NCI-H1930 (cell line): ENCODE data around the gene C15orf40.

Experiments used
- DNase-seq, 2 experiments: peaks; one replicate each; lab custom pipeline; 2025; lab: John Stamatoyannopoulos, UW

C15orf40 gene

DNA sequence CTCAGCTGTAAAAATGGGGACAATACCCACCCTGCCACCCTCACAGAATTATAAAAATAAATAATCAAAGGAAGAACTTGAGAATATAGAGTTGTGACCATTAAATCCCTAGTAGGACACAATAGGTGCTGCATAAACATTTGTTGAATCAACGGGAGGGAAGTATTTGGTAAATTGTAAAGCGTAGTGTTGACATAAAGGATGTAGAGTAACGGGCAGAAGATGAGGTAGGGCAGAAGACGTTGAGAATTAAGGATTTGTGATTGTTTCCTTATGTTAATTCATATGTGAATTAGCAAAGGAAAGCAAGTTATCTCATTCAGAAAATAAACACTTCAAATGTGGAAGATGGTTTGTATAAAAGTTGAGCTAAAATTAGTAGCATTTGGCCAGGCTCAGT, 18.3 kb downstream of the C15orf40 start:
- DNase-seq: no peak

DNA sequence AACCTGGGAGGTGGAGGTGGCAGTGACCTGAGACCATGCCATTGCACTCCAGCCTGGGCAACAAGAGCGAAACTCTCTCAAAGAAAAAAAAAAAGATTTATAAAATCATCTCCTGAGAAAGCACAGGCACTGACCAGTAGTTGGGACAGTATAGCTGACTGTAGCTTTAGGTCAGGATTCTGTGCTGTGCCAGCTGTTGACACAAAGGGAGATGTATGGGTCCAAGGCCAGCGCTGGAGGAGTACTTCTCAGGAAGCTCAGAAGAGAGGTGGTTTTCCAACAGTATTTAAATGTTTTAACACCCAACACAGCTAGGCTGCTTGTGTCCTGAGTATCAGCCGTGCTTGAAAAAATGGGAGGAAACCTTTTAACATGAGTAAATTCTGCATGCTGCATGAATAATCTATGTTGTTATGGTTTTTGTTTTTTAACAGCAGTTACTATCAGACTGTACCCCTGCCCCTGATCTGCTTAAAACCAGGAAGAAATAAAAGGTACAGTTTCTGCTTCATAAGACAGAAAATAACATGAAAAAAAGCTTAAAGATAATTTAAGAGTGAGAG, 18.9 kb downstream of the C15orf40 start:
- DNase-seq: no peak

DNA sequence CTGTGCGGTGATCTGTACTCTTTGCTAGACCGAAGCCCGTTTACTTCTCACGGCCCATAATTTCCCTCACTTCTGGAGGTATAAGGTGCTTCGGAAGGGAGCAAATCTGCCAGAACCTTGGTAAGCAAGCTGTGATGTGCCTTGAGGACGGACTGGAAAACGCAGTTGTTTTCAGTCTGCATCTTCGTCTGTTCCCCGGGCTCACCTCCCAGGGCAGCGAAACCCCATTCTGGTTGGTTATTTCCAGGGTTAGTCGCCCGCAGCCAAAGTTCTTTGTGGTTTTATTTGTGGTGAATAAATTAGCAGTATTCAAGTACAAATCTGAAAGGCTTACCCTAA, 25.0 kb downstream of the C15orf40 start:
- no peak for DNase-seq

DNA sequence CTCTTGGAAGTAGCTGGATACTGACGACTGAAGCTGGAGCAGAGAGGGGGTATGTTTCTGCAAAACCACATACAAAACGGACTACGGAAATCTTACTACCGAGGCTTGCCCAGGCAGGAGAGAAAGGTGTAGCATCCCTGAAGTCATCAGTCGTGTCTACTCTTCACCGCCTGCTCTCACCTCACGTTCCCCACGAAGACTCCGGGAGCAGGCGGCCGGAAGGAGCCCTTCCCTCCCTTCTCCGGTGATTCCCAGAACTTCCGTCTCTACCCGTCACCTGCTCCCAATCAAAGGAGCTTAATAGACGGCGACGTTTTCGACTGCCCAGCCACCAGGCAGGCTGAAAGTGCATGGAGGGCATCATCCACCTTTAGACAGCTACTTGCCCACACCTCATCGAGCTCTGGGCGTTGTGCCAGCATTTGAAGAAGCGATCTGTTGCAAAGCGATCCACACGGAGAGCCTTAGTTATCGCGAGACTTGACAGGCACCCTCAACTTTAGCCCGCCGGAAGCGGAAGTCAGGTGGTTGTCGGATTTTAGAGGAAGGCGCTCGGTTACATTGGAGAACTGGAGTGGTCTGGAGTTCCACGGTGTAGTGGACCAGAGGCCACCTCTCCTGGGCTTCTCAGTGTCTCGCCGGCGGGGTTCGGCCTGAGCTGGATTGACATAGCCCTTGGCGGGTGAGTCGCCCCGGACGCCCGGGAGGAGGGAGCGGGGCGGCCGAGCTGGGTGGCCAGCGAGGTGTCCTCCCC, 25.6 kb downstream of the C15orf40 start, which contains the start of gene RAMAC:
TSS of gene RAMAC (plus strand) at position 523 of the 754 bp plus-strand sequence. CDS start 2,809 bp downstream, outside the sequence.
- peak; percentile 77 to 82 for DNase-seq

DNA sequence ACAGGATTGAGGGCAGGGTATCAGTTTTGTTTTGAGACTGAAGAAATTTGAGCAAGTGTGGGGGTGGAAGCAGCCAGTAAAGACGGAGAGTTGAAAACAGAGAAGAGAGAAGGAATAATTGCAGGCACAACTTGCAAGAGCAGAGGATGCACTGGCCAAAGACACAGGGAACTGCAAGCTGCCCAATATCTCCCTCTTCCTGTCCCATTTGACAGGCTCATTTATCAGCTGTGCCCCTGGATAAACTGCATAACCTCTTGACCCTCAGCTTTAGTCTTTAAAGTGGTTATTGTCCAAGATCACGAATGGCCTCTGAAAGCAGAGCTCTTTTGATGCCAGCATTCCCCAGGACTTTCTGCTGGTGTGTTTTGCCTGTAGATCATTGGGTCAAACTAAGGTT, 30.5 kb downstream of the C15orf40 start:
- no peak for DNase-seq

DNA sequence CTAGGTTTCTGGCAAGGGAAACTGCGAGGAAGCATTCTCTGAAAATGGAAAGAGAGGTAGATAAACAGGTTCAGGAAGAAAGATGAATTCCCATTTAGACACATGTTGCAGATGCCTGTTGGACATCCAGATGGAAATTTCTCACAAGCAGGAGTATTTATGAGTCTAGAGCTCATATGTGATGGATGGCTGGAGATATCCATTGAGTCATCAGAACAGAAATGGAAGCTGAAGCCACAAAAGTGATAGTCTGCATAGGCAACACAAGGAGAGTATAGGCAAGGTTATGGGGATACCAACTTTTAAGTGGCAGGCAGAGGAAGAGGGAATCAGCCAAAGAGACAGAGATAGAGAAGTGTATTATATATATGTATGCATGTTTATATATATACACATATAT, 31.7 kb downstream of the C15orf40 start:
- no peak for DNase-seq

DNA sequence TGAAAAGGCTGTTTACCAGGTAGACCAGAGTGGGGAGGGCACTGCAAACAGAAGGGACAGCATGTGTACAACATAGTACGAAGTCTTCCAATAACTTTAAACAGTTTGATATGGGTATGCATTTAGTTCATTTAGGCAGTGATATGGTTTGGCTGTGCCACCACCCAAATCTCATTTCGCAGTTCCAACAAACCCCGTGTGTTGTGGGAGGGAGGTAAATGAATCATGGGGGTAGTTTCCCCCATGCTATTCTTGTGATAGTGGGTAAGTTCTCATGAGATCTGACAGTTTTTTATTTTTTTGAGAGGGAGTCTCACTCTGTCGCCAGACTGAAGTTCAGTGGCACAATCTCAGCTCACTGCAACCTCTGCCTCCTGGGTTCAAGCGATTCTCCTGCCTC, 33.0 kb downstream of the C15orf40 start:
- DNase-seq: no peak

DNA sequence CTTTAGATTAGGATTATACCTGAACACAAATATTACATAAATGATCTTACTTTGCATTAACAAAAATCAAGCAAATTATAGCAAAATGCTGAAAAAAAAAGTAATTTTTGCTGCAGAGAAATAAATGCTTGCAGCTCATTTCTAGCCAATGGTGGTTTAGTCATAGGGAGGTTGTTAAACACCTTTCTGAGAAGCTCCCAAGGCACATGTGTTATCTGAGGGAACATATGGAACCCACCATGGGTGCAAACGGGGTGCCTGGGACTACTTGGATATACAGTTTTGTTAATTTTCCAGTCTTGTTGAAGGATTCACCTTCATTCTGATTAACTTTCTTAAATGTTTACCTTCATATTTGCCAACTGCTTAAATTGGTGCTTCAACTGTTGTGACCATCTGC, 34.4 kb downstream of the C15orf40 start:
- DNase-seq: no peak

DNA sequence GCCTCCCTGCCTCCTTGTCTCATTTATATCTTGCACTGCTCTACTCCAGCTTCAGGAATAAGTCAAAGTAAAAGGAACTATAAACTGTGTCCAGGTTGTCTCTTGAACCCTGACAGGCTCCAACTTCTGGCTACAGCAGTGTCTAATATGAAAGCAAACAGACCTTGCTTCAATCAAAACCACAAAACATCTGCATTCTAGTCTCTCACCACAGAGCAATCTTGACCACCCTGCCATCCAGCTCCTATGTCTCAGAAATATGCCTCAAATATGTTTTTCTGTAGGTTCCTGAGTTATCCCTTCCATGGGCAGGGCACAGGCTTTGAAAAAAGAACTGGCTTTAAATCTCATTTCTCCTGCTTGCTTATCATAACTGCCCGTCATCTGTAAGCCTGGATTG, 38.4 kb downstream of the C15orf40 start:
- DNase-seq: no peak

DNA sequence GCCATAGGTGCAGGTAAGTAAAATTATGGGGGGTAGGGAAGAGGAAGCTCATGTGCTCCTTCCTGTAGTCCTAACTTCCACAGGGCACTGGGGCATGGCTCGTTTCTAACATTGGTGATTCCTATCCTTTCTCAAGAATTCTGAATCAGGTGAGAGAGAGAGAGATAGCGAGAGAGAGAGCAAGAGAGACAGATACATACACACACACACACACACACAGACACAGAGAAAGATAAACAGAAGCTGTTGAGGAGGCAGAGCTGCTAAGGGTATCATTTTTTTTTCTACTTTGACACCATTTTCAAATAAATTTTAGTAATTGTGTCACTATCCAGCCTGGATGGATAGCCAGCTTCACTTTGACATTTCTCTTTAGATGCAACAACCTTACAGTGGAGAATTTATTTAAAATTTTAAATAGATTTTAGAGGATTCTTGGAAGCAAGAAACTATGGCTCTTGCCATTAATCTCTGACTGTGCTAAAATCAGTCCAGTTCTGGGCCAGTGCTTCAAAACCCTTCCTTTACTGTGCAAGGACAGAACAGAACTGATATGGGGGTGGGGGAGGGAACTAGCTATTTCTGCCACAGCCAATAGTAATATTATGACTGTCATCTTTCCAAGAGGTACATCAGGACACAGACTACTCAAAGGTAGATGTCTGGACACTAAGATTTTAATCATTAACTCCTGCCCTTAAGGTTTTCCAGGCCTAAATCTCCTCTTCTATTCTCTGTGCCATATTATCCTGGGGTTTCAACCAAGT, 40.0 kb downstream of the C15orf40 start:
- no peak for DNase-seq

DNA sequence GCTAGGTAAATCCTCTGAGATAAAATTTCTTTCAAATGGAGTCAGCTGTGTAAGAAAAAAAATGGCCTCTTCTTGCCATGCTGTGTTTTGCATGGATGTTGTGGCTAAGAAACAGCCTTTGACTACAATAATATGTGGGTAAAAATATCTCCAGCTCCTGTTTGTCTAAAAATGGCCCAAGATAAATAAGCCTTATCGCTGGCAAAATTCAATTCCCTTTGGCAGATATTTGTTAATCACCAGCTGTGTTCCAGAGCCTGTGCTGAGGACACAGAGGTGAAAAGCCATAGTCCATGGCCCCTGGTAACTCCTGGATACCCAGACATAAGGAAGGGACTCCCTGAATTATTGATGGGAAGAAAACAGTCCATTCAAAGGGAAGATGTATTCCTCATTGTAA, 40.7 kb downstream of the C15orf40 start:
- no peak for DNase-seq

DNA sequence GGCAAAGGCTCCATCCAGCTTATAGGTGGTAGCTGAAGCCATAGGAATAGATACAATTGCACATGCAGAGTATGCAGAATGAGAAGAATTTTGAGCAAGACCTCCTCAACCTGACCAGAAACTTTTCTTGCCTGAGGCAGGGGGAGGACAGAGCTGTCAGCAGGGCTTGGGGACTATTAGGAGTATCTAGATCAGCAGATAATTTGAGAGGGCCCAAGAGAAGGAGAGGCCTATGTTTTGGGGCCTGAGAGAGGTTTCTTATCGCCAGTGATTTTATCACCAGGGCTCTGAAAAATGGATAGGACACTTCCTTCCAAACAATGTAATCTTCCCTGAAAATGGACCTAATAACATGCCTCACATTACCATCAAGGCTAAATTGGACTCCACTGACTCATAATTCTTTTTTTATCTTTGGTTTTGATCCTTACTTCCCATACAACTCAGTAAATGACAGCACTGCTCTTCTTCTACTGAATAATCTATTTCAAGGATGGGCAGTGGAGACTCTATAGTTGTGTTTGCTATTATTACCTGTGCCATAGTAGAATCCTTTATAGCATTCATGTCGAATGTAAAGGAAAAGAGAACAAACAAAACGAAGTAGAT, 41.3 kb downstream of the C15orf40 start:
- DNase-seq: no peak

DNA sequence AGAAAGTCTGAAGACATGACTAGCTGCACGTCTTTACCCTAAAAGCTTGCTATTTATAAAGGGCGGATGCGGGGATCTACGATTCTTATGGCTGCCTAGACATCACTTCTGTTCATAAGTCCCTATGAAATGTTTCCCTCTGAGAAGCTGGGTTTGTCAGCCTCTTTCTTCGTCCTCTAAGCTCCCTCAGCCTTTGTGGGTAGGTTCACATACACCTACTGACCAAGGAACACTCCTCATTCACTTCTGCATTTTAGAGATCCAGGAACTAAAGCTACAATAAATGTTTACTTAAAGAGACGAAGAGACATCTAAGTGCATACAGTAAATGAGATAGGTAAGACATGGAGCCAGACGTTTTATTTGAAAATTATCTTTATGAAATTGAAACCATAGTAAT, 42.1 kb downstream of the C15orf40 start:
- no peak for DNase-seq

DNA sequence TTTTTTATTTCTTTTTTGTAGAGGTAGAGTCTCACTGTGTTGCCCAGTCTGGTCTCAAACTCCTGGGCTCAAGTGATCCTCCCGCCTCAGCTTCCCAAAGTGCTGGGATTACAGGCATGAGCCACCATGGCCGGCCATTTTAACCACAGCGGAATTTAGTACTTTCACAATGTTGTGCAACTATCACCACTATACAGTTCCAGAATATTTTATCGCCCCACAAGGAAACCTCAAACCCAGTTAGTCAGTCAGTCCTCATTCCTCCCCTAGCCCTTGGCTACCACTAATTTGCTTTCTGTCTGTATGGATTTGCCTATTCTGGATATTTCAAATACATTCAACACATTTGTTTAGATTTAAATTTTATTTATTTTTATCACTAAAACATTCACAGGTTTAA, 43.4 kb downstream of the C15orf40 start:
- no peak for DNase-seq

DNA sequence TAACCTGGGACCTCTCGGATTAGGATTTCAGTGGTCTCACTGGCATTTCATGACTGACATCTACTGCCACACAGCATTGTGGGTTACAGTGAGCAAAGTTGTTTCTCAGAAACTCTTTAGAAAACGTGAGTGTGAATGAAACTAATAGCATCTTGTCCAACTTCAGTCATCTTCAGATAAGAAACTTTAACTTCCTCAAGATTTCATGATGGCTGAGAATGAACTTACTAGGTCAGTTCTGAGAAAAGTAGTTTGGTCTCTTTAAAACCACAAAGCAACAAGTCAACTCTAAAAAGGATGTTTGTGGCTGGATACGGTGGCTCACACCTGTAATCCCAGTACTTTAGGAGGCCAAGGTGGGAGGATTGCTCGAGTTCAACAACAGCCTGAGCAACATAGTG, 44.8 kb downstream of the C15orf40 start:
- no peak for DNase-seq

DNA sequence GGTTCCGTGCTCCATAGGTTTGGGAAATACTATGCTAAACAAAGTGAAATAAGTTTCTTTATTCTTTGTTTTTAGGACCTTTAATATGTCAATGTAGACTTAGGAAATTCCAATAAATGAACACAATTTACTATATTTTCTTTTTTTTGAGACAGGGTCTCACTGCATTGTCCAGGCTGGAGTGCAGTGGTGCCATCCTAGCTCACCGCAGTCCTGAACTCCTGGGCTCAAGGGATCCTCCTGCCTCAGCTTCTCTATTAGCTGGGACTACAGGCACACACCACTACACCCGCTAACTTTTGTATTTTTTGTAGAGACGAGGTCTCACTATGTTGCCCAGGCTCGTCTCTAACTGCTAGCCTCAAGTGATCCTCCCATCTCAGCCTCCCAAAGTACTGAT, 46.5 kb downstream of the C15orf40 start:
- DNase-seq: no peak

DNA sequence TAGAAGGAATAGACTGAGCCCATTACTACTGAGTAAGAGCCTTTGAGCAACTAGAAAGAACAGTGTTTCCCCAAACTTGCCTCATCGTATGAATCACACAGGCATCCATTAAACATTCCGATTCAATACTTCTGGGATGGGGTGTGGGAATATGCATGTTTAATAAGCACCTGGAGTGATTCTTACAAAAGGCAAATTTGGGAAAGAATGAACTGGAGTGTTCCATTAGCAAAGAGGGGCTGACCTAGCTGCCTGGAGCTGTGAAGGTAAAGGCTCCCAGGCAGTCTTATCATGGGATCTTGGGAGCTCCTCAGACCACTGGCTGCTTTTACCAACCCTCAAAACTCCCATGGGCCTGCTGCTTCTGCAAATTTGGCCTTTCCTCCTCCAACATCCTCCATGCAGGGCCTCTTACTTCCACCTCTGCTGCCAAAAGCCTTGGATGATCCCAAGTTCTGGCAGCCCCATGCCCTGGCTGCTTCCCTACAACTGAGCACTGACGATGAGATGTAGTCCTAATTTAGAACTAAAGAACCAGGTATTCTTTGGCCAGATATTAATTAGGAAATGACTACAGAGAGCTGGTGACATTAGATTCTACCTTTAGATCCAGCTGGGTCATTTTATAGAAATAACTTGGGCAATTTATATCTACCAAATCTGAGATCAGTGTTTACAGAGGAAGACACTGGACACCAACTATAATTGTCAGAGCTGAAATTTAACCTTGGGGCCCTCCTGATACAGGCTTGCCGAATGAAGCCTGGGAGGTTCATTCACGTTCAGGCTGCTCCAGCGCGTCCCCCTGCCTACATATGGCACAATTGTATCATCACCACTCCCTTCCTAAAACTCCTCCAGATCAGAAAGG, 47.7 kb downstream of the C15orf40 start:
- no peak for DNase-seq

DNA sequence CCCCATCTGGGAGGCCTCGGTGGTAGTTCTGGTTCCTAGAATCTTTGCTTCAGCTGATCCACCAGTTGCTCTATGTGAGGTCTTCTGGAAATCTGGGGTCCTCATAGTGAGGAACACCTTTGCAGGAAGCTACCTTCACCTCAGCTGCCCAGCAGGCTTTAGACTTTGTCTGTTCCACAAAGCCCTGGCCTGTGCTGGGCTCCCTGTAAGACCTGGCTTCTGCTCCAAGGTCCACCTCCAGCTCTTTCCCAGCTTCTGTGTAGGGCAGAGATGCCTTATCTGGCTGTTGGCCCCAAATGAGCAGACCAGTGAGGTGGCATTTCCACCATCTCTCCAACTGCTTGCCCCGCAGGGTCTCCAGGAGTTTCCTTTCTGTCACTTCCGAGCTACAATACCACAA, 50.7 kb downstream of the C15orf40 start:
- no peak for DNase-seq

DNA sequence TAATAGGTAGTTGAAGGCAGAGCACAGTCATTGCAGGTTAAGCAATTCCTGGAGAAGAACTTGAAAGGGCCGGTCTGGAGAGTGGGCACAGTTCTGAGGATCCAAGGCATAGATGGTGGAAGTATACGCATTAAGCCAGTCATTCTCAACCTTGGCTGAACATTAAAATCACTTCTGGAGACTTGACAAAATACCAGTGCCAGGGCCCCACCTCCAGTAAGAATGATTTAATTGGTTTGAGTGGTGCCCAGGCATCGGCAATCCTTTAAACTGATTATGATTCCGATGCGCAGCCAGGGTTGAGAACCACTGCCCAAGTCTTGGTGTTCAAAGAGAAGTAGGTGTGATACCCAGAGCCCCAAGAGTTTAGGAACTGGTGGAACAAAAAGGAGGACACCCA, 52.0 kb downstream of the C15orf40 start:
- no peak for DNase-seq

DNA sequence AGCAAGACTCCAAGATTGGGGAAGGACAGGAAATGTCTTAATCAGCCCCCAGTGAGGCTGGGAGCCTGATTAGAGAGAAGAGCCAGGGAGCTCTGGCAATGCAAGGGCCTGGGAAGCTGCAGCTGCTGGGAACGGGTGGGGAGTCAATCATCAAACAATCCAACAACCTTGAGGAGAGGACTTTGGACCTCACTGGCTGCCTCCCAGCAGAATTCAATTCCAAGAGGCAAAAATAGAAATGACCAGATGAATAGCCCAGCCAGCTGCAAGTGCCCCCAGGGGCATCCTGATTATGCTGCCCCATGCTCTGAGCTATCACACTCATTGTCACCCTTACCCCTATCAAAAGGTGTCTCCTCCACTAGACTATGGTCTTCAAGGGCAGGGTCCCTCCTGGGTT, 52.8 kb downstream of the C15orf40 start:
- no peak for DNase-seq

DNA sequence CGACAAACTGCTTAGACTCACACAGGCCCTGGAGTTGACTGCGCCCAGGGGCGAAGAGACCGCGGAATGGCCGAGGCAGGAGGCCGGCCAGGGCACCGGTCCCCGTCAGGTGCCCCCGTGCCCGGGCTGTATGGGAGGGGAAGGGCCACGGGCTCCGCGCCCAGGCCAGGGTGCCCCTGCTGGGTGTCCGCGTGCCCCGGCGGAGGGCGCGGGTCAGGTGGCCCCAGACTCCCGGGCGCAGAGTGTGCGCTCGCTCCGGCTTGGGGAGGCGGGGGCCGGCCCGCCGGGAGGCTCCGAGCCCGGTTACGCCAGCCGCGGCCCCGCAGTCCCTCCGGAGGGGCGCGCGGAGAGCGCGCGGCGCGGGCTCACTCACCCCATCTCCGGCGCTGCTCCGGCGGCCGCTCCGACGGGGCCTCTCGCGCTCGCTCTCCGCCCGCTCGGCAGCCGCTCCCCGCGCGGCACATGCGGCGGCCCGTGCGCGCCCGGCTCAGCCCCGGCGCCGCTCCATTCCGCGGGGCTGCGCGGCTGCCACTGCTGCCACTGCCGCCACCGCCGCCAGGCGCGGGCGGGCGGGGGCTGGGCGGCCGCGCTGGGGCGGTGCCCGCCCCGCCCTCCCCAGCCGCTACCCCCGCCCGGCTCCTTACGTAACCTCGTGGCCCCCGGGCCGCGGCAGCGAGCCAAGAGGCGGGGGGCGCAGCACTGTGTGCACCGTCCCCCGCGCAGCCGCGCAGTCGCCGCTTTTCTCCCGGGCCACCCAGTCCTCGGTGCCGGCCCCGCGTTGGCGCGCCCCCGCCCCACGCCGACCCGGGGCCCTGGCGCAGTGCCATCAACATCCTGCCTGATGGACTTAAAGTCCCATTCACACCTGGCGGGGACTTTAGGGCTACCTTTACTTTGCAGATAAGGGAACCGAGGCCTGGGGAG, 59.0 kb downstream of the C15orf40 start, which contains the start of gene HOMER2:
TSS of gene HOMER2 (minus strand) at position 563 of the 924 bp plus-strand sequence. CDS start at position 378, 185 bp downstream.
- DNase-seq: peak; percentile 5 to 41
